Left renal pelvis (tissue), 4 donors: ENCODE measurements around the gene MYNN. TPM values are rescaled to one million over a fixed set of nuclear protein-coding genes. Genes with fewer than 3 reads are reported as not detected.

ENCODE experiments used
- DNase-seq, 4 donors: peaks; one replicate each; pipeline ENCODE4 v3.0.0-alpha.2; 2013; ENCODE audit warnings: low read depth in 4 of 4, low spot score in 3 of 4
- polyA plus RNA-seq, 4 donors: library from polyadenylated mRNA; unstranded; fragments of 120-200 nt; gene quantifications; one replicate each; pipeline ENCODE4 v1.2.1, GENCODE V29; 2013; ENCODE audit not compliant: insufficient read length in 4 of 4

Gene MYNN
- polyA plus RNA-seq, 4 donors, result 27.9 to 38.5 (median 31.0) TPM

- DNase-seq, result no peak
Measured at GRCh38 chr3:169822983-169823382, 49.8 kb downstream of the MYNN start.

DNA sequence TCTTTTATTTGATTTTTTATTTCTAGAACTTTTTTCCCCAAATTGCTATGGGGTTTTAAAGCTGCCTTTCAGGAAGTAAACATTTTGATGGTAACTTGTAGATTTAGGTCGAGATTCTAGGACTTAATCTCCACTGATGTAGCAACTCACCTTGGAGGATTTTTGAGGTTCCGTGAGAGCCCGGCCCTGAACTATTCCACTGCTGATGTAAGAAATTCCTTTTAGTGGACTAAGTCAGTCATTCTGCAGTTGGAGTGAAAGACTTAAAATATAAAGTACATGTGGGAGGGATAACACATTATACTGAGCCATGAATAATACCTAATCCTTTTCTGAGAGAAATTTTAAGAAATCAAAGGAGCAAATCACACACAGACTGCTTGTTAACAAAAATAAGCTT is 52.1 kb downstream of the MYNN start:
- DNase-seq, result no peak

- DNase-seq, result no peak
Measured at GRCh38 chr3:169827712-169828111, 54.5 kb downstream of the MYNN start.

DNA sequence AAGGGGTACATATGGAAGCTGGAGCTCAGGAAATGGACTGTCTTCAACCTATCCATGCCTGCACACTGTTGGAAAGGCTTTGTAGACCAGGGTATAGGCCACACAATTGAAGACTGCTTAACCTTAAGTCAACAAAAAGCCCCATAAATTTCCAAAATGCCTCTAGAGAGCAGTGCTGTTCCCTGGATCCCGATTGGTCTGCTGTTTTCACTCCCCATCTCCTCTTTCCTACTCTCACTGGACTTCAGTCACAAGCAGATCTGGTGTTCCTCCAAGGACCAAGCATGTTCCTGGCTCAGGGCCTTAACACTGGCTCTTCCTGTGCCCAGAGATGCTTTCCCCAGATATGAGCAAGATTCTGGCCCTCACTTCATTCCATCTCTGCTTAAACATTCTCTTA is 62.3 kb downstream of the MYNN start:
- DNase-seq, result no peak

GRCh38 chr3:169836078-169836941 is 63.1 kb downstream of the MYNN start:
- DNase-seq, result no peak

DNA sequence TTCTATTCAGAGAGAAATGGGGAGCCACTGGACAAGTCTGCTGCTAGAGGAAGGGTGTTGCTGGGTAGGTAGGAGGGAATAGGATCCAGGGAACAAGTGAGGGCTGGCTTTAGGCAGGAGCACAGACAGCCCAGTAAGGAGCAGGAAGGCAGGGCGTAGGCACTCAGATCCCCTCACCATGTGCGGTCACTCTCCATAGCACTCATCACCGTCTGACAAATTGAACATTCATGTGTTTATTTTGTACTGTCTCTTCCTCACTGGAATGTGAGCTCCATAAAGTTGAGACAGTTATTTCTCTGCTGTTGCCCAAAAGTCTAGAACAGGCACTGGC is 63.7 kb downstream of the MYNN start:
- no peak for DNase-seq

GRCh38 chr3:169838511-169839030 is 65.4 kb downstream of the MYNN start:
- no peak for DNase-seq

Other genes with a start within 250 kb of the MYNN start
- 100 to 1,000 TPM; 125 to 224 (median 186) TPM for gene MECOM, start 109.7 kb upstream of the MYNN start, polyA plus RNA-seq
- under 1 TPM in 1 of 4 donors, not detected in 3; 0.59 TPM for gene TERC, start 8.3 kb upstream of the MYNN start, polyA plus RNA-seq
- 1 to 10 TPM; 3.4 to 5.3 (median 3.9) TPM for gene ACTRT3, start 3.8 kb upstream of the MYNN start, polyA plus RNA-seq
- gene LRRIQ4, start 39.5 kb downstream of the MYNN start, polyA plus RNA-seq, result under 1 TPM; 0.10 to 0.50 (median 0.18) TPM
- 10 to 100 TPM in 3 of 4 donors, 1 to 10 TPM in 1; 8.1 to 16.7 (median 14.2) TPM for gene LRRC34, start 39.5 kb downstream of the MYNN start, polyA plus RNA-seq
- under 1 TPM; 0.07 to 0.32 (median 0.19) TPM for gene LRRC31, start 96.5 kb downstream of the MYNN start, polyA plus RNA-seq
- gene SAMD7, start 138.2 kb downstream of the MYNN start, polyA plus RNA-seq, result not detected
- 100 to 1,000 TPM; 159 to 200 (median 183) TPM for gene SEC62, start 193.4 kb downstream of the MYNN start, polyA plus RNA-seq